GM23338 (cell line): ENCODE results near the gene SLITRK1. TPM values are rescaled to one million over a fixed set of nuclear protein-coding genes. Genes with fewer than 3 reads are reported as not detected.

Experiments
- ATAC-seq: fragments of 200-7000 bp; cut with Tn5 transposase; 3 replicates; pipeline ENCODE4 v1.9.1; 2020
- DNase-seq: peaks from one replicate; pipeline ENCODE4 v3.0.0-alpha.2; 2015; ENCODE audit warnings: low spot score
- H2AFZ ChIP-seq: fragments of 200-600 bp; sonication (generic); 2 replicates; pipeline ENCODE4 v1.8.0; 2016; ENCODE audit warnings: antibody characterized with exemption, mild to moderate bottlenecking, moderate library complexity
- H3F3A ChIP-seq: fragments of 200-600 bp; sonication (generic); replicated peaks from 2 replicates; pipeline ENCODE4 v1.8.0; 2017; ENCODE audit warnings: antibody characterized with exemption, mixed run types, low read depth
- H3K27ac ChIP-seq: fragments of 200-600 bp; sonication (generic); 2 replicates; pipeline ENCODE4 v1.6.1; 2016; ENCODE audit warnings: low read depth
- H3K27me3 ChIP-seq: fragments of 200-600 bp; sonication (generic); 2 replicates; pipeline ENCODE4 v1.8.0; 2016; ENCODE audit warnings: mild to moderate bottlenecking, mixed run types, moderate library complexity; ENCODE audit not compliant: insufficient read depth
- H3K36me3 ChIP-seq: fragments of 200-600 bp; sonication (generic); 2 replicates; pipeline ENCODE4 v1.8.0; 2016; ENCODE audit warnings: mild to moderate bottlenecking; ENCODE audit not compliant: insufficient read depth
- H3K4me1 ChIP-seq: fragments of 200-600 bp; sonication (generic); 2 replicates; pipeline ENCODE4 v1.8.0; 2016; ENCODE audit warnings: mild to moderate bottlenecking, moderate library complexity; ENCODE audit not compliant: insufficient read depth
- H3K4me2 ChIP-seq: fragments of 200-600 bp; sonication (generic); 2 replicates; pipeline ENCODE4 v1.7.1; 2017; ENCODE audit warnings: mixed run types
- H3K4me3 ChIP-seq: fragments of 200-600 bp; sonication (generic); 2 replicates; pipeline ENCODE4 v1.6.1; 2016; ENCODE audit warnings: mixed run types
- H3K79me2 ChIP-seq: fragments of 200-600 bp; sonication (generic); replicated peaks from 2 replicates; pipeline ENCODE4 v1.8.0; 2017; ENCODE audit warnings: mild to moderate bottlenecking; ENCODE audit not compliant: insufficient read depth
- H3K9me2 ChIP-seq: fragments of 200-600 bp; sonication (generic); 2 replicates; pipeline ENCODE4 v1.8.0; 2017; ENCODE audit not compliant: insufficient read depth
- H4K20me1 ChIP-seq: fragments of 200-600 bp; sonication (generic); replicated peaks from 2 replicates; pipeline ENCODE4 v1.8.0; 2017; ENCODE audit warnings: mild to moderate bottlenecking; ENCODE audit not compliant: insufficient read depth
- H3K27ac Mint-ChIP-seq: 2 replicates; pipeline ENCODE4 v1.8.0; 2020; ENCODE audit warnings: inconsistent platforms, mild to moderate bottlenecking, moderate library complexity, mixed read lengths
- H3K27me3 Mint-ChIP-seq: 3 replicates; pipeline ENCODE4 v1.8.0; 2022; ENCODE audit warnings: low read depth, mild to moderate bottlenecking, moderate library complexity, mixed read lengths, inconsistent platforms; ENCODE audit not compliant: insufficient read depth, poor library complexity
- H3K36me3 Mint-ChIP-seq: 3 replicates; pipeline ENCODE4 v1.8.0; 2021; ENCODE audit warnings: low read depth, mild to moderate bottlenecking, inconsistent platforms, moderate library complexity, mixed read lengths
- H3K4me1 Mint-ChIP-seq: 3 replicates; pipeline ENCODE4 v1.8.0; 2020; ENCODE audit warnings: mild to moderate bottlenecking, inconsistent platforms, mixed read lengths
- H3K4me3 Mint-ChIP-seq: 3 replicates; pipeline ENCODE4 v1.8.0; 2021; ENCODE audit warnings: moderate library complexity, mild to moderate bottlenecking, inconsistent platforms, mixed read lengths
- H3K9me3 Mint-ChIP-seq: 3 replicates; pipeline ENCODE4 v1.8.0; 2020; ENCODE audit warnings: moderate library complexity, mild to moderate bottlenecking, inconsistent platforms, mixed read lengths
- CREB1 ChIP-seq: fragments of 250-450 bp; sonication (Bioruptor Pico); IDR thresholded peaks from 2 replicates; pipeline ENCODE4 v1.5.0; 2020; ENCODE audit warnings: low read depth, mild to moderate bottlenecking, moderate library complexity
- EZH2 ChIP-seq: fragments of 200-600 bp; sonication (generic); IDR thresholded peaks from one replicate; pipeline ENCODE4 v1.8.0; 2017; ENCODE audit warnings: antibody characterized with exemption, mild to moderate bottlenecking, low read depth; ENCODE audit not compliant: unreplicated experiment
- EZH2phosphoT487 ChIP-seq: fragments of 200-600 bp; sonication (generic); IDR thresholded peaks from one replicate; pipeline ENCODE4 v1.8.1; 2018; ENCODE audit warnings: antibody characterized with exemption; ENCODE audit not compliant: unreplicated experiment
- JUNB ChIP-seq: IDR thresholded peaks from one replicate; pipeline ENCODE4 v1.6.1; 2016; ENCODE audit warnings: antibody characterized with exemption; ENCODE audit not compliant: unreplicated experiment
- NANOG ChIP-seq: IDR thresholded peaks from 2 replicates; pipeline ENCODE4 v1.6.1; 2016; ENCODE audit warnings: antibody characterized with exemption, borderline replicate concordance
- REST ChIP-seq: IDR thresholded peaks from one replicate; pipeline ENCODE4 v1.6.1; 2018; ENCODE audit warnings: antibody characterized with exemption; ENCODE audit not compliant: unreplicated experiment
- ZNF331 ChIP-seq: fragments of 250-450 bp; sonication (Bioruptor Pico); IDR thresholded peaks from 2 replicates; pipeline ENCODE4 v1.5.0; 2020; ENCODE audit warnings: low read depth, mild to moderate bottlenecking, moderate library complexity
- long read RNA-seq: library from polyadenylated mRNA; unstranded; transcript quantifications from one replicate; pipeline ENCODE4 v2.0.0, GENCODE V29; 2020; ENCODE audit not compliant: unreplicated experiment
- polyA plus RNA-seq: library from polyadenylated mRNA; unstranded; fragments of >200 nt; fragmentation: Nextera tagmentation; extraction: Ambion mirVana; gene quantifications from 2 replicates; pipeline ENCODE4 v1.2.1, GENCODE V29; 2016
- total RNA-seq: library from RNA; depleted of rRNA; stranded (reverse); fragments of >200 nt; shearing (Covaris generic); gene quantifications from 2 replicates; pipeline ENCODE4 v1.2.3, GENCODE V29; 2014; rRNA removed

SLITRK1 gene
- total RNA-seq: 0.85 and 1.1 TPM in 2 replicates
- 0.10 and 0.29 TPM in 2 replicates for polyA plus RNA-seq
- long read RNA-seq, full-length matches to known transcripts: 1 of 1 reads
- long read RNA-seq, partial matches to known transcripts: 0 of 1 reads
- long read RNA-seq, other reads (novel, unspliced or antisense): 0 of 1 reads

GRCh38 chr13:83881917-83882605 is at the start of gene SLITRK1:
SLITRK1 (minus strand) TSS chr13:83882474; CDS start chr13:83881507, 967 bp downstream.
- H3K36me3 ChIP-seq: no peaks in the 10 kb centered on the region
- Mint-ChIP-seq H3K4me1 (peaks cover 45% of the 10 kb centered on the region), H3K27me3 (peaks cover 19% of the 10 kb centered on the region), H3K27ac (peak within 1 kb of the TSS; percentile 1; the same call in 1 of the 2 replicates), H3K9me3 (peaks cover 8% of the 10 kb centered on the region; the same call in 1 of the 3 replicates), H3K4me3 (peak within 1 kb of the TSS; percentile 85), H3K36me3 (peaks cover 17% of the 10 kb centered on the region)
- TF ChIP-seq ZNF331 (no peak), EZH2 (peak; percentile 53), REST (peak; percentile 98), JUNB (no peak), NANOG (no peak), EZH2phosphoT487 (no peak), CREB1 (CRISPR knock-in tag) (0 out of 2 replicates have a peak, but pooled peaks have one; percentile 44)
- H3K4me3 ChIP-seq: peak within 1 kb of the TSS; percentile 53
- H3F3A ChIP-seq: no peaks in the 10 kb centered on the region
- peaks cover 47% of the 10 kb centered on the region for H3K4me1 ChIP-seq
- no peaks in the 10 kb centered on the region for H3K9me2 ChIP-seq
- H3K27ac ChIP-seq: no peak within 1 kb of the TSS
- H3K4me2 ChIP-seq: peak within 1 kb of the TSS; percentile 85
- DNase-seq (peak; percentile 96), ATAC-seq (peak; percentile 80)
- H3K27me3 ChIP-seq: peaks cover 78% of the 10 kb centered on the region
- no peaks in the 10 kb centered on the region for H3K79me2 ChIP-seq
- H2AFZ ChIP-seq: peak within 1 kb of the TSS; percentile 85
- H4K20me1 ChIP-seq: no peaks in the 10 kb centered on the region

GRCh38 chr13:83929157-83929556 is 46.9 kb upstream of the SLITRK1 start:
- H3K4me3 ChIP-seq: no peak overlapping the region
- peaks cover 11% of the 10 kb centered on the region for H3K9me2 ChIP-seq
- H3F3A ChIP-seq: no peaks in the 10 kb centered on the region
- Mint-ChIP-seq H3K9me3 (no peaks in the 10 kb centered on the region), H3K4me1 (no peaks in the 10 kb centered on the region), H3K4me3 (no peak overlapping the region), H3K27ac (no peak overlapping the region), H3K27me3 (peaks cover 2% of the 10 kb centered on the region), H3K36me3 (peaks cover 2% of the 10 kb centered on the region; the same call in 1 of the 3 replicates)
- H2AFZ ChIP-seq: peak overlapping the region; percentile 79
- H4K20me1 ChIP-seq: no peaks in the 10 kb centered on the region
- no peak for TF ChIP-seq NANOG
- H3K79me2 ChIP-seq: no peaks in the 10 kb centered on the region
- DNase-seq (no peak), ATAC-seq (no peak)
- no peak overlapping the region for H3K4me2 ChIP-seq
- peaks cover 6% of the 10 kb centered on the region; the same call in 1 of the 2 replicates for H3K4me1 ChIP-seq
- H3K27me3 ChIP-seq: no peaks in the 10 kb centered on the region
- H3K36me3 ChIP-seq: no peaks in the 10 kb centered on the region
- H3K27ac ChIP-seq: no peak overlapping the region
